A549 (cell line): ENCODE data around the gene CFAP70.
"Not testable (repeated sequence)": the region's sequence is repeated elsewhere in the genome, so short reads cannot be mapped to it uniquely, and the experiment has no call there.

ENCODE experiments used
- EHMT2 ChIP-seq: fragments of 200-600 bp; sonication (generic); IDR thresholded peaks from 2 replicates; pipeline ENCODE4 v1.6.1; 2016; ENCODE audit warnings: antibody characterized with exemption, low read depth, mild to moderate bottlenecking, moderate library complexity
- ESRRA ChIP-seq: fragments of 150-350 bp; IDR thresholded peaks from 2 replicates; pipeline ENCODE4 v1.6.1; 2014; ENCODE audit warnings: mild to moderate bottlenecking, low read length, borderline replicate concordance
- JUN ChIP-seq, 2 experiments: fragments of >200 bp; sonication (Bioruptor Twin); formaldehyde crosslinking; IDR thresholded peaks; 2 replicates in 1 of 2; 3 replicates in 1 of 2; pipeline ENCODE4 v1.6.1; 2016 to 2017
- POLR2A ChIP-seq: IDR thresholded peaks from 2 replicates; pipeline ENCODE4 v1.6.1; 2012; ENCODE audit warnings: mild to moderate bottlenecking, low read length
- RAD21 ChIP-seq, 2 experiments: fragments of >200 bp in 1 of 2; sonication (Bioruptor Twin) in 1 of 2; formaldehyde crosslinking in 1 of 2; IDR thresholded peaks in 1 of 2; conservative IDR thresholded peaks in 1 of 2; 2 replicates in 1 of 2; 3 replicates in 1 of 2; pipeline ENCODE4 v1.6.1; 2012 to 2018; ENCODE audit warnings: inconsistent platforms in 1 of 2
- TF ChIP-seq, protein P1 (sequence below): fragments of >200 bp; sonication (Bioruptor Twin); formaldehyde crosslinking; IDR thresholded peaks from 3 replicates; pipeline ENCODE4 v1.5.1; 2016
- TF ChIP-seq, protein P2 (sequence below): IDR thresholded peaks from 2 replicates; pipeline ENCODE4 v1.6.1; 2012

DNA sequence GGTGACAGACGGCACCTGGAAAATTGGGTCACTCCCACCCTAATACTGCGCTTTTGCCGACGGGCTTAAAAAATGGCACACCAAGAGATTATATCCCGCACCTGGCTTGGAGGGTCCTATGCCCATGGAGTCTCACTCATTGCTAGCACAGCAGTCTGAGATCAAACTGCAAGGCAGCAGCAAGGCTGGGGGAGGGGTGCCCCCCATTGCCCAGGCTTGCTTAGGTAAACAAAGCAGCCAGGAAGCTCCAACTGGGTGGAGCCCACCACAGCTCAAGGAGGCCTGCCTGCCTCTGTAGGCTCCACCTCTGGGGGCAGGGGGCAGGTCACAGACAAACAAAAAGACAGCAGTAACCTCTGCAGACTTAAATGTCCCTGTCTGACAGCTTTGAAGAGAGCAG lies 35.1 kb downstream of the CFAP70 start:
- TF ChIP-seq EHMT2; ESRRA; POLR2A; JUN (IDR thresholded peaks at IDR 0.05); RAD21 (conservative IDR thresholded peaks at IDR 0.05 in 1 of 2, IDR thresholded peaks at IDR 0.05 in 1 of 2): not testable (repeated sequence)
- TF ChIP-seq, protein P1, sequence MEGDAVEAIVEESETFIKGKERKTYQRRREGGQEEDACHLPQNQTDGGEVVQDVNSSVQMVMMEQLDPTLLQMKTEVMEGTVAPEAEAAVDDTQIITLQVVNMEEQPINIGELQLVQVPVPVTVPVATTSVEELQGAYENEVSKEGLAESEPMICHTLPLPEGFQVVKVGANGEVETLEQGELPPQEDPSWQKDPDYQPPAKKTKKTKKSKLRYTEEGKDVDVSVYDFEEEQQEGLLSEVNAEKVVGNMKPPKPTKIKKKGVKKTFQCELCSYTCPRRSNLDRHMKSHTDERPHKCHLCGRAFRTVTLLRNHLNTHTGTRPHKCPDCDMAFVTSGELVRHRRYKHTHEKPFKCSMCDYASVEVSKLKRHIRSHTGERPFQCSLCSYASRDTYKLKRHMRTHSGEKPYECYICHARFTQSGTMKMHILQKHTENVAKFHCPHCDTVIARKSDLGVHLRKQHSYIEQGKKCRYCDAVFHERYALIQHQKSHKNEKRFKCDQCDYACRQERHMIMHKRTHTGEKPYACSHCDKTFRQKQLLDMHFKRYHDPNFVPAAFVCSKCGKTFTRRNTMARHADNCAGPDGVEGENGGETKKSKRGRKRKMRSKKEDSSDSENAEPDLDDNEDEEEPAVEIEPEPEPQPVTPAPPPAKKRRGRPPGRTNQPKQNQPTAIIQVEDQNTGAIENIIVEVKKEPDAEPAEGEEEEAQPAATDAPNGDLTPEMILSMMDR, result not testable (repeated sequence)
- TF ChIP-seq, protein P2, sequence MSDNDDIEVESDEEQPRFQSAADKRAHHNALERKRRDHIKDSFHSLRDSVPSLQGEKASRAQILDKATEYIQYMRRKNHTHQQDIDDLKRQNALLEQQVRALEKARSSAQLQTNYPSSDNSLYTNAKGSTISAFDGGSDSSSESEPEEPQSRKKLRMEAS, result not testable (repeated sequence)
